NB4 (cell line): ENCODE data around the gene THSD4.

Source experiments
- DNase-seq: peaks from one replicate; pipeline ENCODE4 v3.0.0; 2010; ENCODE audit warnings: low read depth
- H3K4me3 ChIP-seq: one replicate; pipeline ENCODE4 v1.5.1; 2011; ENCODE audit warnings: mild to moderate bottlenecking, low read depth, low read length, moderate library complexity
- MYC ChIP-seq: IDR thresholded peaks from 2 replicates; pipeline ENCODE4 v1.6.1; 2011; ENCODE audit warnings: low read depth, low read length
- POLR2A ChIP-seq: IDR thresholded peaks from 2 replicates; pipeline ENCODE4 v1.6.1; 2011; ENCODE audit warnings: mild to moderate bottlenecking; ENCODE audit not compliant: insufficient read length; ENCODE audit errors: extremely low read depth
- TF ChIP-seq, protein P1 (sequence below): IDR thresholded peaks from 2 replicates; pipeline ENCODE4 v1.6.1; 2011; ENCODE audit warnings: low read depth, low read length
- TF ChIP-seq, protein P2 (sequence below): IDR thresholded peaks from one replicate; pipeline ENCODE4 v1.5.1; 2012; ENCODE audit warnings: low read depth, low read length

The THSD4 gene

GRCh38 chr15:71559098-71559497 lies 443.8 kb downstream of the THSD4 start:
- DNase-seq, result no peak
- TF ChIP-seq MYC (no peak), POLR2A (no peak)
- TF ChIP-seq, protein P1, sequence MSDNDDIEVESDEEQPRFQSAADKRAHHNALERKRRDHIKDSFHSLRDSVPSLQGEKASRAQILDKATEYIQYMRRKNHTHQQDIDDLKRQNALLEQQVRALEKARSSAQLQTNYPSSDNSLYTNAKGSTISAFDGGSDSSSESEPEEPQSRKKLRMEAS, result no peak
- TF ChIP-seq, protein P2, sequence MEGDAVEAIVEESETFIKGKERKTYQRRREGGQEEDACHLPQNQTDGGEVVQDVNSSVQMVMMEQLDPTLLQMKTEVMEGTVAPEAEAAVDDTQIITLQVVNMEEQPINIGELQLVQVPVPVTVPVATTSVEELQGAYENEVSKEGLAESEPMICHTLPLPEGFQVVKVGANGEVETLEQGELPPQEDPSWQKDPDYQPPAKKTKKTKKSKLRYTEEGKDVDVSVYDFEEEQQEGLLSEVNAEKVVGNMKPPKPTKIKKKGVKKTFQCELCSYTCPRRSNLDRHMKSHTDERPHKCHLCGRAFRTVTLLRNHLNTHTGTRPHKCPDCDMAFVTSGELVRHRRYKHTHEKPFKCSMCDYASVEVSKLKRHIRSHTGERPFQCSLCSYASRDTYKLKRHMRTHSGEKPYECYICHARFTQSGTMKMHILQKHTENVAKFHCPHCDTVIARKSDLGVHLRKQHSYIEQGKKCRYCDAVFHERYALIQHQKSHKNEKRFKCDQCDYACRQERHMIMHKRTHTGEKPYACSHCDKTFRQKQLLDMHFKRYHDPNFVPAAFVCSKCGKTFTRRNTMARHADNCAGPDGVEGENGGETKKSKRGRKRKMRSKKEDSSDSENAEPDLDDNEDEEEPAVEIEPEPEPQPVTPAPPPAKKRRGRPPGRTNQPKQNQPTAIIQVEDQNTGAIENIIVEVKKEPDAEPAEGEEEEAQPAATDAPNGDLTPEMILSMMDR, result no peak
- no peak overlapping the region for H3K4me3 ChIP-seq

GRCh38 chr15:71559616-71560015 lies 444.3 kb downstream of the THSD4 start:
- H3K4me3 ChIP-seq, result no peak overlapping the region
- no peak for DNase-seq
- TF ChIP-seq MYC (no peak), POLR2A (no peak)
- TF ChIP-seq, protein P1, result no peak
- TF ChIP-seq, protein P2, result no peak

DNA sequence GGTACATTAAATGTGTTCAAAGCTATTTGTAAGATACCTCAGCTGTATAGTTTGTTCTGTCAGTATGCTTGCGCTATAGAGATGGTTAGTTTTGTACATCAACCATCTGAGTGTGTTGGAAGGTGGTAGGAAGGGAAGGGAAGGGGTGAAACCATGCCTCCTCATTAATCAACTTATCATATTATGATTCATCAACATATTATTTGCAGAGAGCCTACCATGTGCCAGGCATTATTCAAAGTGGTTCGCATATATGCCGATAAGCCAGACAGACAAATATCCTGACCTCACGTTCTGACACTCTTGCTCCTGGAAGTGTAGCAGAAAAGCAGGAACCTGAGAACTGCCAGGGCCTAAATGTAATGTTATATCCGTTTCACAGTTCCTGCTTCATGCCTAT lies 447.0 kb downstream of the THSD4 start:
- no peak overlapping the region for H3K4me3 ChIP-seq
- TF ChIP-seq POLR2A, result no peak
- TF ChIP-seq MYC, result no peak
- TF ChIP-seq, protein P2, result no peak
- no peak for DNase-seq

DNA sequence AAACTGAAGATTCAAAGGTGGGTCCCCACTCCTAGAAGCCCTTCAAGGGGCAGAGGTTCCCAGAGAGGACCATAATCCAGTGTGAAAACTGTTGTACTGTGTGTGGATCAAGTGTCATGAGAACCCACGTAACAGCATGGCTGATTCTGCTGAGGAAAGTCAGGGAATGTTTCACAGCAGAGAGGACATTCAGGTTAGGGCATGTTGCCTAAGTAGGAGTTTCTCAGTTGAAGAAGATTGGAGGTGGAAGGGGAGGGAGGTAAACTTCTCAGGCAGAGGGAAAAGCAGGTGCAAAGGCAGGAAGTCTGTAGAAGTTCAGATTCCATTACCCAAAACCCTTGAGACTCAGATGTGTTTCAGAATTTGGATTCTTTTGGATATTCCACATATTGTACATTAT lies 448.9 kb downstream of the THSD4 start:
- TF ChIP-seq, protein P1, result no peak
- TF ChIP-seq MYC (no peak), POLR2A (no peak)
- TF ChIP-seq, protein P2, result no peak
- H3K4me3 ChIP-seq, result no peak overlapping the region
- DNase-seq, result no peak

- no peak overlapping the region for H3K4me3 ChIP-seq
- TF ChIP-seq, protein P2, result no peak
- no peak for TF ChIP-seq POLR2A
- TF ChIP-seq MYC, result no peak
- TF ChIP-seq, protein P1, result no peak
- no peak for DNase-seq
These were observed 449.7 kb downstream of the THSD4 start for GRCh38 chr15:71565006-71565405.

- H3K4me3 ChIP-seq, result no peak overlapping the region
- DNase-seq, result no peak
- TF ChIP-seq, protein P1, result no peak
- TF ChIP-seq MYC, result no peak
- no peak for TF ChIP-seq POLR2A
- TF ChIP-seq, protein P2, result no peak
These were observed 450.4 kb downstream of the THSD4 start for GRCh38 chr15:71565631-71566160.
